OCI-M1 (cell line): ENCODE results near the gene C11orf54.

Source experiments
- DNase-seq: peaks from one replicate; lab custom pipeline; 2025; lab: John Stamatoyannopoulos, UW

C11orf54 gene

DNA sequence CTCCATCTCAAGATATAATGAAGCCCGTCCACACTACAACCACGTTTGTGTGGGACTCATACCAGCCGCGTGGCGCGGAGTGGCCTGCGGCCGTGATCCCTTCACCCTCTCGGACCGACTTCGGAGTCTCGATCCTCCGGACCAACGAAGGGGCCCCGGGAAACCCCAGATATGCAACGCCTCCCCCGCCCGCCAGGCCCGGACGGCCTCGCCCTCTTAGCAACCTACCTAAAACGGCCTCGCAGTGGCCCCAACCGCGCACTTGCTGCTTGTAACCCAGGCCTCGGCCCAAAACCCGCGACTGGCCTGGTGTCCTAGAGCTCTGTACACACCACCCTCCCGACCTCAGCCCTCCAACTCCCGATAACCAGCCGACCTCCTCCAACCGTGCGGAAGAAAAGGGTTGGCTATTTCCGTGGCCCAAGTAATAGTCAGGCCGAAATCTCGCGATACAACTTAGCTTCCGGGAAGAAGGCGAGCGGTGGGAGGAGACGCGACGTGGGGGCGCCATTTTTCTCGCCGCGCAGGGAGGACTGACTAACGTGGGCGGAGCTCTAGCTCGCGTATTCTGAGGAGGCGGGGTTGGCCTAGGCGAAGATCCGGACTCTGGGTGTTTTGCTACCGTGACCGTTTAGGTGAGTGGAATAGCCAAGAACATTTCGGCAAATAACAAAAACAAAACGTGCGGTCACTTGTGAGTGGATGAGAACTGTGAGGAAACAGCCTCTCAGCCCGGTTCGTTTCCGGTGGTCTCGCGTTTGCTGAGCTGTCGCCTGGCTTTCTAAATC, at the start of gene C11orf54, which contains the start of gene TAF1D:
Gene C11orf54, plus strand, starts transcription at position 579 of the 788 bp plus-strand sequence. CDS start 5,722 bp downstream, outside the sequence.
Gene TAF1D, minus strand, starts transcription at position 402 of the 788 bp plus-strand sequence. CDS start 2,191 bp downstream, outside the sequence.
- DNase-seq = peak; percentile 99

DNA sequence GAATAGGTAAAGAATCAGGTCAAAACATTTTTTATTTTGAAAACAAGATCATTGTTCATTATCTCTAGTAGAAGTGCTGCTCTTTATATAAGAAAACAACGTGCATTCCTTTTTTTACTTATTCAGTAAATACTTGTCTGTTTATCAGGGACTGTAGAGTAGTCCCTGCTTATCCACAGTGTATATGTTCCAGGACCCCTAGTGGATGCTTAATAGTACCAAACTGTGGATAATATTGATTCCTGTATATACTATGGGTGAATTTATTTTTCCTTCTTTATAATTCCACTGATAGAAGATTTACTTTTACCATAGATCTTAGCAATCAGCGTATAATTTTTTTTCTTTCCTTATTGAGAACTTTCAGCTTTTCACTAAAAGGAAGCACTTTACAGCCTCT, 47.4 kb upstream of the C11orf54 start:
- DNase-seq = no peak

DNA sequence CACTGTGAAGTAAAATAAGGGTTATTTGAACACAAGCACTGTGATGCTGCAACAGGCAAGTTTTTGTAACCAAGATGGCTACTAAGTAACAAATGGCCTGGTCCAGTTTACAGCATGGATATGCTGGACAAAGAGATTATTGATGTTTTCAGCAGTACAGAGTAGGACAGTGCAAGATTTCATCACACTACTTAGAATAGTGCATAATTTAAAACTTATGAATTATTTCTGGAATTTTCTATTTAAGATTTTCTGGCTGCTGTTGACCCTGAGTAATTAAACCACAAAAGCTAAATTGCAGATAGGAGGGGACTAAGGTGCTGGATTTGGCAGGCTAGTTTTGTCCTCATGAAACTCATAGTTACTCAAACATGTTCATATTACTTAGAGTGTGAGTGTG, 46.9 kb upstream of the C11orf54 start:
- no peak for DNase-seq

DNA sequence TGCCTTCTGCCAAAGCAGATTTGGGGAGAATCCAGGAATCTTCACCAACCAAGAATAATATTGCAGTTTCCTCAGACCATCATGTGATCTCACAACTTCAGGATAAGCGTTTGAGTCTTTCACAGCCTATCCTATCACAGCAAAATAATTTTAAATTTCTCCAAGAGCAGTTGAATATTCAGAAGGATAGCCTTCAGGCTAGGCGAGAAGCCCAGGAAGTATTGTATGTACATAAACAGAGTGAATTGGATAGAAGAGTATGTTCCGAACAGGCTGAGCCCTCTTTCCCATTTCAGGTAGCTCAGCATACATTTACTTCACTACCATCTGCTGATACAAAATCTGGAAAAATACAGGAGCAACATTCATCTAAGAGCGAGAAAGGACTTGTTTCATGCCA, 43.9 kb upstream of the C11orf54 start:
- no peak for DNase-seq

DNA sequence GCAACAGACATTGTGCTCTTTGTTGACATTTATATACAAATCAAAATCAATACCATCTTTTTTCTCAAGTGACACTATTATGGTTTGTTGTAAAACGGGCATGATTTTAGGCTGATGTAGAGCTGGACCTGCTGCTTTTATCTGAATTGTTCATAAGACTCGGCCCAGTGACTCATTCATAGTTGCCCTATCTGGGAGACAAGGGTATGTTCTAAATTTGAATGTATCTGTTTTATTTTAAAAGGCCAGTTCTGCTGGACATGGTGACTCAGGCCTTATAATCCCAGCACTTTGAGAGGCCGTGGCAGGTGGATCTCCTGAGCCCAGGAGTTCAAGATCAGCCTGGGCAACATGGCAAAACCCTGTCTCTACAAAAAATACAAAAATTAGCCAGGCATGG, 40.6 kb upstream of the C11orf54 start:
- DNase-seq = no peak

DNA sequence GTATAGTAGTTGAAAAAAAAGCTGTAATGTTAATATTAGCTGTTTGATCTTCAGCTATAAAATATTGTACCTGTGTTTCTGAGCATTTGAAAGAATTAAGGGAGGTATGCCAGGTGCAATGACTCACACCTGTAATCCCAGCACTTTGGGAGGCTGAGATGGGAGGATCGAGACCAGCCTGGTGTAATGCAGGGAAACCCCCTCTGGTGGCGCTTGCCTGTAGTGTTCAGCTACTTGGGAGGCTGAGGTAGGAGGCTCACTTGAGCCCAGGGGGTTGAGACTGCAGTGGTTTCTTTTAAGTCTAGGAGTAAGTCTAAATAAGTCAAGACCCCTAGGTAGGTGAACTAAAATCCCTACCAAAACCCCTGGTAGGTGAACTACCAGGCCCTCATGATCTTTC, 37.2 kb upstream of the C11orf54 start:
- peak; percentile 24 for DNase-seq

DNA sequence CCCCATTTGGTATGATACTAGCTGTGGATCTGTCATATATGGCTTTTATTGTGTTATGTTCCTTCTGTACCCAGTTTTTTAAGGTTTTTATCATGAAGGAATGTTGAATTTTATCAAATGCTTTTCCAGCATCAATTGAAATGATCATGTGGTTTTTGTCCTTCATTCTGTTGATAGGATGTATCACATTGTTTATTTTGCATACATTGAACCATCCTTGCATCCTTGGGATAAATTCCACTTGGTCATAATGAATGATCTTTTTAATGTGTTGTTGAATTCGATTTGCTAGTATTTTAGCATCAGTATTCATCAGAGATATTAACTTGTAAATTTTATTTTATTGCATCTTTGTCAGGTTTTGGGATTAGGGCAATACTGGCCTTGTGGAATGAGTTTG, 31.2 kb upstream of the C11orf54 start:
- DNase-seq = no peak

DNA sequence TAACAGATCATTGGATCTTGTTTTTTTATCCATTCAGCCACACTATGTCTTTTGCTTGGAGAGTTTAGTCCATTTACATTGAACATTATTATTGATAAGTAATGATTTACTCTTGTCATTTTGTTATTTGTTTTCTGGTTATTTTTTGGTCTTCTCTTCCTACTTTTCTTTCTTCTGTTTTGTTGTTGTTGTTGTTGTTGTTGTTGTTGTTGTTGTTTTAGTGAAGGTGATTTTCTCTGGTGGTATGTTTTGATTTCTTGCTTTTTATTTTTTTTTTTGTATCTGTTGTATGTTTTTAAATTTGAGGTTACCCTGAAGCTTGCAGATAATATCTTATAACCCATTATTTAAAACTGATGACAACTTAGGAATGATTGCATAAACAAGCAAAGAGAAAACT, 28.8 kb upstream of the C11orf54 start:
- DNase-seq = no peak

DNA sequence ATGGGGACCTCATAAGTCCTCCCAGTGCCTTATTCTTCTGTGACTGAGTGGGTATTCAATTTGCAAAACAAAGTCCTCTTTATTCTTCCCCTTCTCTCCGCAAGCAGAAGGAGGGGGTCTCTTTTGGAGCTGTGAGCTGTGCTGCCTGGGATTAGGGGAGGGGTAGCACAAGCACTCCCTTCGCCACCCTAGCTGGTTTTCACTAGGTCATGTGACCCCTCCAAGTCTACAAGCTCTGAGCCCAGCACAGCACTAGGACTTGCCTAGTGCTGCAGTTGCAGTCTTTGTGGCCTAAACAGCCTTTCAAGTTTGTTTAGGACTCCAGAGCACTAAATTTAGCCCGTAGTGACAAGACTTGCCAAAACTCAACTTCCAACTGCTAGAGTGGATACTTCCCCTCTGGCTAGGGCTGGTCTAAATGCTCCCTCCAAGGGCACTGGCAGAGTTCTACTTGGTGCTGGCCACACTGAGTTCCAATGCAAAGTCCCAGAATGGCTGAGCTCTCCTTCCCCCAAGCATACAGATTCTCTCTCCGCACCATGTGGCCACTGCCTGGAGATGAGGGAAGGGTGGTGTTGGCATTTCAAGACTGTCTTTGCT, 25.6 kb upstream of the C11orf54 start:
- no peak for DNase-seq

DNA sequence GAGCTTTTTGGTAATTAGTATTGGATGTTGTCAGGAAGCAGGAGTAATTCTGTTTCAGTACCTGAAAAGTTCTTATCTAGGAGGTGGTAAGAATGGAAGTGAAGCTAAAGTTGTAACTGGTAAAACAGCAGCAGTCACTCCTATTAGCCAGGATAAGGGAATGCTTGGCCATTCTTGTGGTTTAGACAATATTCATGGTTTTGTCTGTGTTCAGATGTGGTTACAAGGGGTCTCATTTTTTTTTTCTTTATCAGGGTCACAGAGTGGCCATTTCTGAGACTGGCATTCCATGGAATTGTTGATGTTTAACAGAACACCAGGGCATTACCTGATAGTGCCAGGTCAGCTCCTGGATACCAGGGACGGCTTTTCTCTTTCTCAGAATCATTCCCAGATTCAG, 24.0 kb upstream of the C11orf54 start:
- DNase-seq = peak; percentile 55

DNA sequence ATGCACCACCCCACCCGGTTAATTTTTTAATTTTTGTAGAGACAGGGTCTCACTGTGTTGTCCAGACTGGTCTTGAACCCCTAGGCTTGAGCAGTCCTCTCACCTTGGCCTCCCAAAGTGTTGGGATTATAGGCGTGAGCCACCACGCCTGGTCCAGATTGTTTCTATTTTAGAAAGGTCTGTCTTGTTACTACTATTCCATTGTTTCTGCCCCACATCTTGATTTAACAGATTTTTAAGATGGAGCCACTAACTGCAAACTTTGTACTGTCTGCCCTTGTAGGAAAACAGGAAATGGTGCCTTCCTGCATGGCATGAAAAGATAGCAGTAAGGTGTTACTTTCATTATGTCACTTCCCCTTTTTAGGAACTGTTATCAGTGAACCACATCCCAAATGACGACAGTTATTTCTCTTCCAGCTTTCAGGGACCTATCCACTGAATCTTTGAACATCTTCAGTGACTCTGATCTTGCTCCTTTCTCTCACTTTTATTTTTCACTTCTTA, 23.4 kb upstream of the C11orf54 start:
- peak; percentile 97 for DNase-seq

DNA sequence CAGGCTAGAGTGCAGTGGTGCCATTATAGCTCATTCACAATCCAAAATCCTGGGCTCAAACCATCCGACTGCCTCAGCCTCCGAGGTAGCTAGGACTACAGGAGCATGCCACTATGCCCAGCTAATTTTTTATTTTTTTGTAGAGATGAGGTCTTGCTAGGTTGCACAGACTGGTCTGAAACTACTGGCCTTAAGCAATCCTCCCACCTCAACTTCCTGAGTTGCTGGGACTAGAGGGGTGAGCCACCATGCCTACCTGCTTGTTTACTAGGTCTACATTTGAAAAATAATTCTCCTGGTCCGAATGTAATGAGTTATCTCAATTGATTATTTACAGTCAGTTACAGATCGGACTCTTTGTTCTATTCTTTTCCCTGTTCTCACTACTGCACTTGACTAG, 22.2 kb upstream of the C11orf54 start:
- peak; percentile 18 for DNase-seq

DNA sequence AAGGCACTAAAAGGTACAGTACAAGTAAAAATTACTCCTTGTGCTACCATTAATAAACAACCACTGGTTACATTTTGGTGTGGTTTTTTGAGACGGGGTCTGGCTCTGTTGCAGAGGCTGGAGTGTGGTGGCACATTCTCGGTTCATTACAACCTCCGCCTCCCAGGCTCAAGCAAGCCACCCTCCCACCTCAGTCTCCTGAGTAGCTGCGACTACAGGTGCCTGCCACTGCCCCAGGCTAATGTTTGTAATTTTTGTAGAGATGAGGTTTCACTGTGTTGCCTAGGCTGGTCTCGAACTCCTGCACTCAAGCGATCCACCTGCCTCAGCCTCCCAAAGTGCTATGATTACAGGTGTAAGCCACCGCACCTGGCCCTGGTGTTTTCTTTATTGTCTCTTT, 20.9 kb upstream of the C11orf54 start:
- DNase-seq = no peak

DNA sequence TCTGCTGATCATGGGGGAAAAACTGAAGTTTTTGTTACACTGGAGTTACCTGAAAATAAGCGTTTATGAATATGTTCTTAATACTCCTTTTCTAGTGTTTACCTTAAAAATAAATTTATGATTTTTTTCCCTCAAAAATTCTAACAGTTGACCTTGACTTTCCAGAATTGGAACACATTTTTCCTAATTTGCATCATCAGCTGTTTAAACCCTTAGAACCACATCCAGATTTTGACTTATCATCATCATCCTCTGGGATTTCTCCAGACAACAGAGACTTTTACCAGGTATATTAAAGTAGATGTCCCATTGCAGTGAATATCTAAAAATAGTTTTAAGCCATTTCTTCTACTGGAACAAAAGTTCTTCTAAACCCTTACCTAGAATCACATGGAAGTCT, 17.4 kb upstream of the C11orf54 start:
- DNase-seq = no peak

DNA sequence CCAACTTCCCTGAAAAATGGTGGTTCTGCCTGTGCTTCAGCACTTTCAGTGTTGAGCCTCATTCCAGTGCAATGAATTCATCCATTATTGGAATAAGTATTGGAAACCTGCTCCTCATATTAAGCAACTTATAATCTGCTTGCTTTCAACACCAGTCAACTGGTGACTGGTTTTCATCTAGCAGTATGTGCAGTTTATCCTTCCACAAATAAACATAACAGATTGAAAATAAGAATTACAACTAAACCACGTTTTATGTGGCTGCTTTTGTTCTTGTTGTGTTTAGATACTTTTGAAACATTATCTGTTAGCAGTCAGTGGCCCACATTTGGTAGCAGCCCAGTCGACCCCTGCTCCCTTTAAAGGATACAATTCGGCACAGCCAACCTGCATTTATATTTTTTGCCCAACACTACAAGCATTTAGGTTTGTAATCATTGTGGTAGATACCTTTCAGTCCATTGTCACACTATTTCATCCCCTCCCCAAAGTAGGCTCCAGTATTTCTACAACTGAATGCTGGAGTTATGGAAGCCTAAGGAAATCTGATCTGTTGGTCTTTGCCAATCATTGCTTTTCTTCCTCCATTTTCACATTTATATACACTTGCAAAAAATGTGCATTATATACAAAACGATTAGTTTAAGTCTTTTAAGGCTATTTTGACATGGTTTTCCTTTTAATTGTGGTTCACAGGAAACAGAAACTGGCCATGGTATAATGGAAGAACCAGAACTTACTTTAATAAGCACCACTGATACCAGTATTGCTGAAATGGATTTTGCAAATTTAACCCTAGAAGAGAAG, 13.3 kb upstream of the C11orf54 start:
- DNase-seq = peak; percentile 48

DNA sequence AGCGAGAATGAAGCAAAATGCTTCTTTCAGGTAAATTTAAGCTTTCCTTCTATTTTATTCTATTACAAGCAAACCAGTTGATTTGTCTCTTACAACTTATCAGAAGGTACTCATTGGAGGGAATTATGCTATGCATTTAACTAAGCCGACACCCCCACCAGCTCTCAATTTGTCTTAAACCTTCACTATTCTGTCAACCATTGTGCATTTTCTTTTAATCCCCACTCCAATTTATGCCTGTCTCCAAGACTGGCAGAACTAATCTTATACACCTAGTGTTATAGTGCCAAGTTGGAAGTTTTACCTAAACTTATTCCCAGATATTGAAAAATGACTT, 12.7 kb upstream of the C11orf54 start:
- no peak for DNase-seq

DNA sequence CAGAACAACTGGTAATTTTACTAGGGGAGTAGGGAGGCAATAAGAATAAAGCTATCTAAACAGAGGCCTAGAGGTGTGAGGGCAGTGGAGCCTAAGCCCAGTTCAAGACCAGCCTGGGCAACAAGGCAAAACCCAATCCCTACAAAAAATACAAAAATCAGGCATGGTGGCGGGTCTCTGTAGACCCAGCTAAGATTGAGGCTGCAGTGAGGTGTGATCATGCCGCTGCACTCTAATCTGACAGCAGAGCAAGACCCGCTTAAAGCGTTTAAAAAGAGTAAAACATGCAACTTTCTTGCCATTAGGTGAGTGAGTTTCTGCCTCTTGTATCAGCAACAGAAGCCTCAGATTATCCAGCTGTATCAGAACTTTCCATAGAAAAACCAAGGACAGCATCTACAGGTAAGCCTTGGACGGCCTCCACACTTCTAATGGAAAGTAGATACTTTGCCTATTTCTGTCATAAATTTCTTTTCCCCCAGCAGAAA, 12.3 kb upstream of the C11orf54 start:
- no peak for DNase-seq

DNA sequence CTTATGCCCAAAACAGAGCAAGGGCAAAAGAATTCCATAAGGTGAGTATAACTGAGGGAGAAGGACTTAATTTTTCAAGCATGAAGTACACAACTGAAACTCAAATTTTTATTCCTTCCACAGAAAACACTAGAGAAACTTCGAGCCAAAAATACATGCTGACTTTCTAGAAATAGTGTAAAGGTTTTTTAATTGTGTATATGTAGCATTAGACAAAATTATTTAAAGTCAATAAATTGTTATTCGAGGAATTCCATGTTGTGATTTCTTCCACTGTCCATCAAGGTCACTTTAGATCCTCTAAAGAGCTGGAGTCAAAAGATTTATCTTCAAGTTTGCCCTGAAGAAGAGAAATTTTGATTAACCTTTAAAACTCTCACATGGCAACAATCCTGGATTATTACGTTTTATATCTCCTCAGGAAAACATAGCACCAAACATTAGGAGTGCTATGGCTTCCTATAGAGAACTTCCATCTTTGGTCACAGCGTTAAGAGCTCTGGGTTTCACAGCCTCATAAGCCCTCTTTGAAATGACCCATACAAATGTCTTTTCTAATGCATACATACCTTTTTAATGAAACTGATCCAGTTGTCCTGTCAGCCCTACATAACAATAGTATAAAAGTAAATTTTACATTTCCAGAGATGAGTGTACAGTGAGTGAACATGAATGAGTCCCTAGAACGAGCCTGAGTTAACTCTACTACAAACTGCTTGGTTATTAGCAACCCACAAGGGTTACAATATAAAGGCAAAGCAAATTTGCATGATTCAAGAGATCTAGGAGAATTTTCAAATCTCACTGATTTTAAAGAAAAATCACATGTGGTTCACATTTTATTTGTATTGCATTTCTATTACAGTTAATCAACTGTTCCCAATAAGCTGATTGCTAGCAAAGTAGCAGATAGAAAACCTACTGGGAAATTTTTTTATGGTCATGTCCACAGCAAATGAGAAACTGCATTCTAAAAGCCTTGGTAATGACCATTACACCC, 11.1 kb upstream of the C11orf54 start:
- DNase-seq = no peak

DNA sequence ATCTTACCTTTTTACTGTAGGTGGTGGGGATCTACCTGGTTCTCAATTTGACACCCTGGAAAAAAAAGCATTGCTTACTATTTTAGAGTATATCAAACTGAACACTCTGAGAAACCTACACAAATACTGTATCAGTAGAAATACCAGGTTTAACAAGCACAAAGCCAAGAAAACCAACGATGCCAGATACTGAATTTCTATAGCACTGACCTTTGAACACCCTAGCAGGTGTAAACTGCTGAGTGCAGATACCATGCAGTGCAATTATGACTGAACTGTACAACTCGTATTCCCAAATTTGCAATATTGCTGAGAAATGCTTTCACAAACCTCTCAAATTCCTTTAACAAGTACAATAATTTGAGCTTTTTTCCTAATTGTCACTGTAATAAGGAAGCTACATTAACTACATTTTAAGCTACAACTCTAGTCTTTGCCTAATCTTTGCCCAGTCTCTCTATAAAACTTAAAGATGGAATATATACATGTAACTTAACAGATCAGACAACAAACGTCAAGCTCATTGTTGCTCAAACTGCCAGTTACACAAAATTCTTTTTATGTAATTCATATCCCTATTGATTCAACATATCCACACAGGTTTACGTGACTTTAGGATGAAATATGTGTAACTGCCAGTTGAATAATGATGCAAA, 9.1 kb upstream of the C11orf54 start:
- no peak for DNase-seq

DNA sequence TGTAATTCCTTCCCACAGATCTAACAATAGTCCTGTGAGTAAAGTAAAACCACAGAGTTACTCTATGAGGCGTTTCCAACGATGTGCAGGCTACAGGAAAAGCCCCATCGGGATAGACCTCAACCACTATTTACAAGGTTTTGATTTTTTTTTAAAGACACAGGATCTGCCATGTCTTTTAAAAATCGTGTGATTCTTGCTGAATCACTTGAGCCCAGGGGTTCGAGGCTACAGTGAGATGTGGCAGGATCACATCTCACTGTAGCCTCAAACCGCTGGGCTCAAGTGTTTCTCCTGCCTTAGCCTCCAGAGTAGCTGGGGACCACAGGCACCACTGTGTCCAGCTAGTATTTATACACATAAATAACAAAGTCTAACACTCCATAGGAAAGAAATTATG, 8.0 kb upstream of the C11orf54 start:
- DNase-seq = no peak
